Immature natural killer cell (primary cell): ENCODE data around the gene VWA8. TPM values are rescaled to one million over a fixed set of nuclear protein-coding genes. Genes with fewer than 3 reads are reported as not detected.
"Not testable (repeated sequence)": the region's sequence is repeated elsewhere in the genome, so short reads cannot be mapped to it uniquely, and the experiment has no call there.

Source experiments
- DNase-seq, 3 donors: peaks; one replicate each; pipeline ENCODE4 v3.0.0; 2022; ENCODE audit warnings: mixed read lengths in 1 of 3
- H3K27ac Mint-ChIP-seq, 6 donors: one replicate each; pipeline ENCODE4 v1.8.0; 2020; ENCODE audit warnings: mixed read lengths in 6 of 6, mild to moderate bottlenecking in 5 of 6, inconsistent platforms in 4 of 6, moderate library complexity in 3 of 6
- H3K27me3 Mint-ChIP-seq, 3 donors: one replicate each; pipeline ENCODE4 v1.8.0; 2020 to 2021; ENCODE audit warnings: low read depth in 3 of 3, mild to moderate bottlenecking in 3 of 3, mixed read lengths in 3 of 3, moderate library complexity in 3 of 3, inconsistent platforms in 1 of 3
- H3K36me3 Mint-ChIP-seq, 3 donors: one replicate each; pipeline ENCODE4 v1.8.0; 2020; ENCODE audit warnings: mixed read lengths in 3 of 3, inconsistent platforms in 2 of 3, mild to moderate bottlenecking in 2 of 3
- H3K4me1 Mint-ChIP-seq, 2 donors: one replicate each; pipeline ENCODE4 v1.8.0; 2020; ENCODE audit warnings: inconsistent platforms in 2 of 2, mild to moderate bottlenecking in 2 of 2, mixed read lengths in 2 of 2, moderate library complexity in 1 of 2
- H3K4me3 Mint-ChIP-seq, 5 donors: one replicate each; pipeline ENCODE4 v1.8.0; 2020; ENCODE audit warnings: mild to moderate bottlenecking in 5 of 5, mixed read lengths in 5 of 5, inconsistent platforms in 3 of 5, moderate library complexity in 3 of 5
- H3K9me3 Mint-ChIP-seq, 6 donors: one replicate each; pipeline ENCODE4 v1.8.0; 2020; ENCODE audit warnings: mild to moderate bottlenecking in 6 of 6, mixed read lengths in 6 of 6, inconsistent platforms in 4 of 6, moderate library complexity in 3 of 6
- polyA plus RNA-seq, 3 donors: library from polyadenylated mRNA; unstranded; fragments of 300-500 nt; fragmentation: Illumina TruSeq; gene quantifications; one replicate each; pipeline ENCODE4 v1.2.3, GENCODE V29; 2021

The VWA8 gene
- polyA plus RNA-seq, 3 donors from 2014 or later: 3.0 to 4.9 (median 3.2) TPM

DNA sequence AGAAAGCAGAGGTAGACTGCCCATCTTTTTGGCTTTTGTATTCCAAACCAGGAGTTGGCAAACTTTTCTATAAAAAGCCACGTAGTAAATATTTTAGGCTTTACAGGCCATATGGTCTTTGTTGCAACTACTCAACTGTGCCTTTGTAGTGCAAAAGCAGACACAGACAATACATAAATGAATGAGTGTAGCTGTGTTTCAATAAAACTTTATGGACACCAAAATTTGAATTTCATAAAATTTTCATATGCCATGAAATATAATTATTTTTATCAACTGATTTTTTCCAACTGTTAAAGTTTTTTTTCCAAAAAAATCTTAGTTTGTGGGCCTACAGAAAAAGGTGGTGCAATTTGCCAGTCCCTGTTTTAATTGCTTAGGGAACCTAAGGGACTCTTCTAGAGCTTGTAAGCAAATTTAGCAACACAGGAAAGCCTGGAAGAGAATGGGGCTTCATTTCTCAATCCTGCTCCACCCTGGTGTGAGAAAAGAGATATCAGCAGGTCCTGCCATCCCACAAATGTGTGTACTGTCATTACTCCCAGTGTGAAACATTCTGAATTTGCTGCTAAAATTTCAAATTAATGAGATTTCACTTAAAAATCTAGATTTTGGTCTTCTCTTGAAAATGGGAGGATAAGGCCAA, 309.4 kb downstream of the VWA8 start:
- DNase-seq: no peak
- no peaks in the 10 kb centered on the region for H3K9me3 Mint-ChIP-seq
- H3K27me3 Mint-ChIP-seq: no peaks in the 10 kb centered on the region
- no peaks in the 10 kb centered on the region for H3K4me1 Mint-ChIP-seq
- H3K4me3 Mint-ChIP-seq: no peak overlapping the region
- H3K36me3 Mint-ChIP-seq: peaks cover 0 to 3% (median 0%) of the 10 kb centered on the region in 3 donors
- no peak overlapping the region for H3K27ac Mint-ChIP-seq

DNA sequence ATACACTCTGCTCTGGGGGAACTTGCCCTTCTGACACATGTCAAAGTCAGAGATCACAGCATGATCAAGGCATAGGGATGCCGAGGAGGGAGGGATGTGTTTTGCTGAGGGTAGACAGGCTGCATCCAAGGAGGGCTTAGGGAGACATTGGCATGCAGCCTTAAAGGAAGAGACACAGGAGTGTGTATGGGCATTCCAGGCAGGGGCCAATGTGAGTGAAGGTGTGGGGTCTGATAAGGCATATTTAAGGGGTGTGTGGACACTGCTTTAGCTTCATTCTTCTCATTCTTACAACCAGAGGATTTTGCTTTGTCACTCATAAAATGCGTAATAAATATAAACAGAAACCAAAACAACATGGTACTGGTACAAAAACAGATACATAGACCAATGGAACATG, 310.2 kb downstream of the VWA8 start:
- no peak overlapping the region for H3K27ac Mint-ChIP-seq
- DNase-seq: no peak
- no peaks in the 10 kb centered on the region for H3K27me3 Mint-ChIP-seq
- H3K9me3 Mint-ChIP-seq: no peaks in the 10 kb centered on the region
- peaks cover 0 to 3% (median 0%) of the 10 kb centered on the region in 3 donors for H3K36me3 Mint-ChIP-seq
- H3K4me3 Mint-ChIP-seq: no peak overlapping the region
- no peaks in the 10 kb centered on the region for H3K4me1 Mint-ChIP-seq

GRCh38 chr13:41649659-41650058, 311.2 kb downstream of the VWA8 start:
- Mint-ChIP-seq H3K9me3 (no peaks in the 10 kb centered on the region), H3K4me3 (no peak overlapping the region), H3K27ac (no peak overlapping the region), H3K4me1 (no peaks in the 10 kb centered on the region), H3K27me3 (no peaks in the 10 kb centered on the region), H3K36me3 (no peaks in the 10 kb centered on the region)
- no peak for DNase-seq

GRCh38 chr13:41648314-41648935, 312.5 kb downstream of the VWA8 start:
- H3K9me3 Mint-ChIP-seq: no peaks in the 10 kb centered on the region
- H3K27ac Mint-ChIP-seq: no peak overlapping the region
- peaks cover 0 to 2% (median 0%) of the 10 kb centered on the region in 3 donors for H3K27me3 Mint-ChIP-seq
- no peak overlapping the region for H3K4me3 Mint-ChIP-seq
- H3K4me1 Mint-ChIP-seq: no peaks in the 10 kb centered on the region
- no peaks in the 10 kb centered on the region for H3K36me3 Mint-ChIP-seq
- DNase-seq: no peak

DNA sequence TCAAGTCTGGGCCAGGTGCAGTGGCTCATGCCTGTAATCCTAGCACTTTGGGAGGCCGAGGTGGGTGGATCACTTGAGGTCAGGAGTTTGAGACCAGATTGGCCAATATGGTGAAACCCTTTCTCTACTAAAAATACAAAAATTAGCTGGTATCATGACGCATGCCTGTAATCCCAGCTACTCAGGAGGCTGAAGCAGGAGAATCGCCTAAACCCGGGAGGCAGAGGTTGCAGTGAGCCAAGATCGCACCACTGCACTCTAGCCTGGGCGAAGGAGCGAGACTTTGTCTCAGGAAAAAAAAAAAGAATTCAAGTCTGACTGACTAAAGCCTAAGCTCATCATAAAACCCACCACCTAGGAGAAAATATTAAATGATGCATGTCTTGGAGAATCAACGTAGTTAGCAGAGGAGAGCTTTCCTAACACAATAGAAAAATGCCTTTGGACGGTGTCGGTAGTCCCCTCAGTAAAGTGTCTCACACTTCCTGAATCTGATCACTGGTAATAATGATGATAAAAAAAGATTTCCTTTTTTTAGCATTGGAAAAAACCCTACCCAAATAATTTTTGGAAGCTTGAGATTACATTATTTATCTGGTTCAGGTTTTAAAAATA, 313.1 kb downstream of the VWA8 start:
- not testable (repeated sequence) for DNase-seq, H3K9me3 Mint-ChIP-seq, H3K36me3 Mint-ChIP-seq, H3K4me1 Mint-ChIP-seq, H3K27ac Mint-ChIP-seq, H3K27me3 Mint-ChIP-seq, H3K4me3 Mint-ChIP-seq

GRCh38 chr13:41645331-41645730, 315.6 kb downstream of the VWA8 start:
- Mint-ChIP-seq H3K27me3 (peaks cover 0 to 2% (median 0%) of the 10 kb centered on the region in 3 donors), H3K4me3 (no peak overlapping the region), H3K9me3 (no peaks in the 10 kb centered on the region), H3K36me3 (peaks cover 0 to 4% (median 0%) of the 10 kb centered on the region in 3 donors), H3K27ac (no peak overlapping the region), H3K4me1 (no peaks in the 10 kb centered on the region)
- no peak for DNase-seq

- DNase-seq: no peak
- H3K36me3 Mint-ChIP-seq: peaks cover 0 to 4% (median 0%) of the 10 kb centered on the region in 3 donors
- H3K9me3 Mint-ChIP-seq: no peaks in the 10 kb centered on the region
- H3K4me3 Mint-ChIP-seq: no peak overlapping the region
- H3K4me1 Mint-ChIP-seq: no peaks in the 10 kb centered on the region
- no peak overlapping the region for H3K27ac Mint-ChIP-seq
- peaks cover 0 to 2% (median 0%) of the 10 kb centered on the region in 3 donors for H3K27me3 Mint-ChIP-seq
Measured at GRCh38 chr13:41644742-41645141, 316.2 kb downstream of the VWA8 start.

DNA sequence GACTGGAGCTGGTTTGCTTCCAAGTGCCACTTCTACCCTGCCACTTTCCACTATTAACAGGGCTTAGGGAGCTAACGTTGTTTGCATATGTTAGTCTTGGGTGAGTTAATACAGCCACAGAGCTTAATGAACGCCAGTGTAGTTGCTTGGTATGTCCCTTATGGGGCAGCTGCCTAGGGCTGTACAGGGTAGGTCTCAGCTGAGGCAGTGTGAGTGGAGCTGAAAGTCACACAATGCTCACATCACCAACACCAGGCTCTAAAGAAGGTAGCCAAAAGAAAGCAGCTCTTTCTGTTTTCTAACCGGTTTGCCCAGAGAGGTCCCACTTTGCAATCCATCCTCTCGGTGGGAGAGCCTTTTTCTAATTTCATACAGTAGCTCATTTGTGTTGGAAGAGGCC, 317.4 kb downstream of the VWA8 start:
- Mint-ChIP-seq H3K36me3 (peaks cover 3 to 7% (median 7%) of the 10 kb centered on the region in 3 donors), H3K4me1 (no peaks in the 10 kb centered on the region), H3K4me3 (no peak overlapping the region), H3K27ac (no peak overlapping the region), H3K9me3 (no peaks in the 10 kb centered on the region), H3K27me3 (peaks cover 0 to 2% (median 0%) of the 10 kb centered on the region in 3 donors)
- DNase-seq: no peak

GRCh38 chr13:41641961-41642360, 318.9 kb downstream of the VWA8 start:
- no peaks in the 10 kb centered on the region for H3K9me3 Mint-ChIP-seq
- no peak for DNase-seq
- H3K36me3 Mint-ChIP-seq: peaks cover 8 to 12% (median 8%) of the 10 kb centered on the region in 3 donors
- H3K27ac Mint-ChIP-seq: no peak overlapping the region
- no peaks in the 10 kb centered on the region for H3K4me1 Mint-ChIP-seq
- H3K27me3 Mint-ChIP-seq: peaks cover 0 to 2% (median 0%) of the 10 kb centered on the region in 3 donors
- no peak overlapping the region for H3K4me3 Mint-ChIP-seq

DNA sequence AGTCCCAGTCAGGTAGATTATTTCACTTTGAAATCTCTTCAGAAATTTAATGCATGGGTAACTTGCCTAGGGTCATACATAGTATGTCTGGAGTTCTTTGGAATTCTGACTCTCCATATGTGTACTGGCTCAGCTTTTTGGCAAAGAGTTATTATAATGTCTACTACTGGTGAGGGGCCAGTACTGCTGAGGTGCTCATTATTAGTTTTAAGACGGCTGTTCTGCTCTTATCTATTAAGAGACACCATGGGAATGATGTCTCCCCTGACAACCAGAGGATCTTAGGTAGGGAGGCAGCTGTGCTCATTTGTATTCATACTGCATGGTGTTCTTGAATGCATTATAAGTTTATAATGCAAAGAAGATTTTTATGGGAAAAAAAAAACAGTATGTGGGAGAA, 319.5 kb downstream of the VWA8 start:
- Mint-ChIP-seq H3K27ac (no peak overlapping the region), H3K27me3 (peaks cover 0 to 2% (median 0%) of the 10 kb centered on the region in 3 donors), H3K9me3 (peaks cover 0 to 1% (median 0%) of the 10 kb centered on the region in 6 donors), H3K4me3 (no peak overlapping the region), H3K36me3 (peaks cover 8 to 12% (median 8%) of the 10 kb centered on the region in 3 donors), H3K4me1 (no peaks in the 10 kb centered on the region)
- no peak for DNase-seq

DNA sequence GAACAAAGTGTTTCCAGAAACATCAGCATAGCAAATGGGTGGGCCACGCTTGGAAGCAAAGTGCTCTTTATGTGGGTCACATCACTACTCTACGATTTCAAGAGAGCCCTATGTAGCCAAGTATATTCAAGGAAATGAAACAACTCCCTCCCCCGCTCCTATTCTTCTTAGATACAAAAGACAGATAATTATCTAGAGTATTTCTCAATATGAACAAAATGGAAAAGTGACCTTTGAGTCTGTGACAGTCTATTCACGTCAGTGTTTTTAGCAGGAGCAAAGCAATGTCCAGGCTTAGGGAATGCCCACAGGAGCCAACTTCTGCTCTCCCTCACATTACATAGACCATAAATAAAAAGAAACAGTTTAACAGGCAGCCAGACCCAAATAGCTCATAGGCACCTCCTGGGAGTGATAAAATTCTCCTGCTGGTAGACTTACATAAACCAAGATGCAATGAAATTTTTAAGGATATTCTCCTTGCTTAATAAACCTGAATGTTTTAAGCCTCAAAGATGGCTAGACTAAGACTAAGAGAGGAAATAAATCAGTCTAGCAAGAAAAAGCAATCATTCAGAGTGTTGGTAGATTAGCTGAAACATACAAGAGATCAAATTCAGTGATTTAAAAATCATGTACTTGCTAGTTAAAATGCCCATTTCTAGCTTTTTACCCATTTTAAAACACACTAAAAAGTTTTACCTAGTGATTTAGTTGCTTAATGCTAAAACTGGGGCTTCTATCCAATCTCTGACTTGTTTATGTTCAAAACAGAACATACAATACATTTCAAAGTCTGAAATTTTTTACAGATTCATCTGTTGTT, 320.7 kb downstream of the VWA8 start:
- no peak for DNase-seq
- H3K4me3 Mint-ChIP-seq: no peak overlapping the region
- no peaks in the 10 kb centered on the region for H3K4me1 Mint-ChIP-seq
- H3K27ac Mint-ChIP-seq: no peak overlapping the region
- H3K9me3 Mint-ChIP-seq: peaks cover 0 to 1% (median 0%) of the 10 kb centered on the region in 6 donors
- H3K36me3 Mint-ChIP-seq: peaks cover 8 to 12% (median 8%) of the 10 kb centered on the region in 3 donors
- peaks cover 0 to 2% (median 0%) of the 10 kb centered on the region in 3 donors for H3K27me3 Mint-ChIP-seq

DNA sequence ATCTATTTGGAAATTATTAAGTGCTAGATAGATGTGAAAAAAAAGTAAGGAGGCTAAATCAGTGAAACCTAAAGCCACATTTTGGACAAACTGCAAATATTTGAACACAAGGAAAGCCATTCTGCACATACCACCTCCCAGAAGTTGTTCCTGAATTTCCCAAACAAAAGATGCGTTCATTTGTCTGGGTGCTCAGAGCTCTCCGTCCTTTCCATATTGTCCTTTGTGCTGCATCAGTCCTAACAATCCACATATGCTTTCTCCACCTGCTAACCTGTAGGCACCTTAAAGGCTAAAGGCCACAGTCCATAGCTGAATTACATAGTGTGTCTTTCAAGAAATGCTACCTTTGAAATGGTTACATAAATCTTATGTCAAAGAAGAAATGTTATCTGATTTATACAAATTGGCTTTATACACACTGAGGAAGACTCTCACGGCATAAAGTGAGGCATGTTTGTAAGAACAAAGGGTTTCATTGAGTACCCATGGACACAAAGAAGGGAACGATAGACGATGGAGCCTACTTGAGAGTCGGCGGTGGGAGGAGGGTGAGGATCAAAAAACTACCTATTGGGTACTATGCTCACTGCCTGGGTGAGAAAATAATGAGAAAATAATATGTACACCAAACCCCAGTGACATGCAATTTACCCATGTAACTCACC, 321.5 kb downstream of the VWA8 start:
- H3K36me3 Mint-ChIP-seq: peaks cover 8 to 12% (median 8%) of the 10 kb centered on the region in 3 donors
- peak overlapping the region in 1 of 6 donors; percentile 16 for H3K27ac Mint-ChIP-seq
- H3K4me1 Mint-ChIP-seq: no peaks in the 10 kb centered on the region
- DNase-seq: no peak
- H3K9me3 Mint-ChIP-seq: peaks cover 0 to 1% (median 0%) of the 10 kb centered on the region in 6 donors
- H3K4me3 Mint-ChIP-seq: no peak overlapping the region
- peaks cover 0 to under 1% (median 0%) of the 10 kb centered on the region in 3 donors for H3K27me3 Mint-ChIP-seq

DNA sequence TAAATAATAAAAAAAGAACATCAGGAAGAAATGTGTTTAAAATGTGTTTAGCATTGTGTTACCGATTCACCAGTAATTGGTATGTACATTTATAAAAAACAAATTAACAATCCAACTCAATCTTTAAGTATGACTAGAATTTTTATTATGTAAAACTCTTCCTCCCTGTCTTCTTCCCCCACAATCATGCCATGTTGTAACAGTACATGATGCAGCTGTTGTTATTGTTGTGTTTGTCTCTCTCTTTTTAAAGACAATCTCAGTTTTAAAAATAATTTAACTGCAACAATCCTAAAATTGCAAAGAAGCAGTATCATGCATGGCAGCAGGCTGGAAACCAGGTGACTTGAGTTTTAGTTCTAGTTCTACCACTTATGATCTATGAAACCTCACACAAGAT, 323.3 kb downstream of the VWA8 start:
- Mint-ChIP-seq H3K4me1 (no peaks in the 10 kb centered on the region), H3K36me3 (peaks cover 8% of the 10 kb centered on the region in 3 donors), H3K4me3 (no peak overlapping the region), H3K27me3 (no peaks in the 10 kb centered on the region), H3K27ac (no peak overlapping the region), H3K9me3 (peaks cover 0 to 1% (median 0%) of the 10 kb centered on the region in 6 donors)
- DNase-seq: no peak
